ENCODE measurements around the gene BUB1B.

The BUB1B gene

DNA sequence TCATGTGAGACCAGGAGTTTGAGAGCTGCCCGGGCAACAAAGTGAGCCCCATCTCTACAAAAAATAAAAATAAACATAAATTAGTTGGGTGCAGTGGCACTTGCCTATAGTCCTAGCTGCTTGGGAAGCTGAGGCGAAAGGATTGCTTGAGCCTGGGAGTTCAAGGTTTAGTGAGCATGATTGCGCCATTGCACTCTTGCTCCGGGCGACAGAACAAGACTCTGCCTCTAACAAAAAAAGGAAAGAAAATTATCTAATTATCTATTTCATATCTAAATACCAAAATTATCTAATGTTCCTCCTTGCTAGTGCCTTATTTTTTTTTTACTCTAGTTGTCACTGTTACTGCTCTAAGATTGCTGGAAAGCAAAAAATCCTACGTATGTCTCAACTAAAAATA is 61.3 kb downstream of the BUB1B start:
- H3K9me3 ChIP-seq (ENCODE audit: severe bottlenecking) = no peaks in the 10 kb centered on the region
- no peaks in the 10 kb centered on the region for H3K27me3 ChIP-seq (ENCODE audit: insufficient read depth, low read depth, severe bottlenecking)
- DNase-seq = no peak
- TF ChIP-seq, protein P1, sequence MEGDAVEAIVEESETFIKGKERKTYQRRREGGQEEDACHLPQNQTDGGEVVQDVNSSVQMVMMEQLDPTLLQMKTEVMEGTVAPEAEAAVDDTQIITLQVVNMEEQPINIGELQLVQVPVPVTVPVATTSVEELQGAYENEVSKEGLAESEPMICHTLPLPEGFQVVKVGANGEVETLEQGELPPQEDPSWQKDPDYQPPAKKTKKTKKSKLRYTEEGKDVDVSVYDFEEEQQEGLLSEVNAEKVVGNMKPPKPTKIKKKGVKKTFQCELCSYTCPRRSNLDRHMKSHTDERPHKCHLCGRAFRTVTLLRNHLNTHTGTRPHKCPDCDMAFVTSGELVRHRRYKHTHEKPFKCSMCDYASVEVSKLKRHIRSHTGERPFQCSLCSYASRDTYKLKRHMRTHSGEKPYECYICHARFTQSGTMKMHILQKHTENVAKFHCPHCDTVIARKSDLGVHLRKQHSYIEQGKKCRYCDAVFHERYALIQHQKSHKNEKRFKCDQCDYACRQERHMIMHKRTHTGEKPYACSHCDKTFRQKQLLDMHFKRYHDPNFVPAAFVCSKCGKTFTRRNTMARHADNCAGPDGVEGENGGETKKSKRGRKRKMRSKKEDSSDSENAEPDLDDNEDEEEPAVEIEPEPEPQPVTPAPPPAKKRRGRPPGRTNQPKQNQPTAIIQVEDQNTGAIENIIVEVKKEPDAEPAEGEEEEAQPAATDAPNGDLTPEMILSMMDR (IDR thresholded peaks at IDR 0.05; ENCODE audit: low read depth, low read length) = no peak
- H3K27ac ChIP-seq = no peak overlapping the region
- H3K36me3 ChIP-seq = peaks cover 69% of the 10 kb centered on the region
- H3K4me3 ChIP-seq (ENCODE audit: low read depth, low read length) = no peak overlapping the region

GRCh38 chr15:40226736-40227135 is 65.9 kb downstream of the BUB1B start:
- no peaks in the 10 kb centered on the region for H3K9me3 ChIP-seq (ENCODE audit: severe bottlenecking)
- no peaks in the 10 kb centered on the region for H3K27me3 ChIP-seq (ENCODE audit: insufficient read depth, low read depth, severe bottlenecking)
- TF ChIP-seq, protein P1 (IDR thresholded peaks at IDR 0.05; ENCODE audit: low read depth, low read length) = no peak
- H3K4me3 ChIP-seq (ENCODE audit: low read depth, low read length) = no peak overlapping the region
- H3K27ac ChIP-seq = no peak overlapping the region
- peaks cover 49% of the 10 kb centered on the region for H3K36me3 ChIP-seq
- no peak for DNase-seq

DNA sequence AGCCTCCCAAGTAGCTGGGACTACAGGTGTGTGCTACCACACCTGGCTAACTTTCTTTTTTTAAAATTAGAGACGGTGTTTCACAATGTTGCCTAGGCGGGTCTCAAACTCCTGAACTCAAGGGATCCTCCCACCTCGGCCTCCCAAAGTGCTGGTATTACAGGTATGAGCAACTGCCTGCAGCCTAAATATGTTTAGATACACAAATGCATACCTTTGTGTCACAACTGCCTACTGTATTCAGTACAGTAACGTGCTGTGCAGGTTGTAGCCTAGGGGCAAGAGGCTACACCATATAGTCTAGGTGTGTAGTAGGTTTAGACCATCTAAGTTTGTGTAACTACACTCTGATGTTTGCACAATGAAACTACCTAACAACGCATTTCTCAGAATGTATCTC is 68.4 kb downstream of the BUB1B start:
- H3K27me3 ChIP-seq (ENCODE audit: insufficient read depth, low read depth, severe bottlenecking) = no peaks in the 10 kb centered on the region
- no peak for DNase-seq
- H3K36me3 ChIP-seq = peaks cover 30% of the 10 kb centered on the region
- TF ChIP-seq, protein P1 (IDR thresholded peaks at IDR 0.05; ENCODE audit: low read depth, low read length) = no peak
- H3K4me3 ChIP-seq (ENCODE audit: low read depth, low read length) = no peak overlapping the region
- H3K9me3 ChIP-seq (ENCODE audit: severe bottlenecking) = no peaks in the 10 kb centered on the region
- no peak overlapping the region for H3K27ac ChIP-seq

DNA sequence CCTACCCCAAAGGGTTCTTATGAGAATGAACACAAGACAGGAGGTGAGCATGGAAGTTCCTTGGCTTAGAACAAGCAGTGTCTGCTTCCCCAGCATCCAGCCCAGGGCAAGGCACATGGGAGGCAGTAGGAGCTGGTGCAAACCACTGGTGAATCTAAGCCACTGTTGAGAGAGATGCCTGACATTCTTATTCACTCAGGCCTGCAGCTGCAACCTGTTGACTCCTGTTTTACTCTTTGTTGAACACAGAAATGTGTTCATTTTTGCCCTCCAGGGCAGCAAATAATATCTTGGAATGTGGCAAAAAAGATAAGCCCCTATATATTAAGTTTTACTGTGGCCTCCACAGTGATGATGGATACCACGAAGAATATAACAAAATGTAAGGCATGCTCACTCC is 69.1 kb downstream of the BUB1B start:
- DNase-seq = no peak
- TF ChIP-seq, protein P1 (IDR thresholded peaks at IDR 0.05; ENCODE audit: low read depth, low read length) = no peak
- peaks cover 26% of the 10 kb centered on the region for H3K36me3 ChIP-seq

GRCh38 chr15:40232625-40233070 is 71.8 kb downstream of the BUB1B start:
- H3K9me3 ChIP-seq (ENCODE audit: severe bottlenecking) = no peaks in the 10 kb centered on the region
- H3K36me3 ChIP-seq = peaks cover 26% of the 10 kb centered on the region
- H3K27me3 ChIP-seq (ENCODE audit: insufficient read depth, low read depth, severe bottlenecking) = no peaks in the 10 kb centered on the region
- TF ChIP-seq, protein P1 (IDR thresholded peaks at IDR 0.05; ENCODE audit: low read depth, low read length) = no peak
- no peak overlapping the region for H3K4me3 ChIP-seq (ENCODE audit: low read depth, low read length)
- peak; percentile 68 for DNase-seq
- peak overlapping the region; percentile 53 for H3K27ac ChIP-seq

More for the DNA sequence above, 69.1 kb downstream of the BUB1B start:
- no peak overlapping the region for H3K4me3 ChIP-seq (ENCODE audit: low read depth, low read length)
- no peaks in the 10 kb centered on the region for H3K9me3 ChIP-seq (ENCODE audit: severe bottlenecking)
- H3K27ac ChIP-seq = no peak overlapping the region
- no peaks in the 10 kb centered on the region for H3K27me3 ChIP-seq (ENCODE audit: insufficient read depth, low read depth, severe bottlenecking)

Data from WERI-Rb-1 (cell line).